NCI-H2227 treated with DMSO at 0.1 percent for 48 hours (cell line): ENCODE data around the gene SERPINB12.

Experiments used
- DNase-seq: peaks from one replicate; lab custom pipeline; 2025; lab: John Stamatoyannopoulos, UW

The SERPINB12 gene

DNA sequence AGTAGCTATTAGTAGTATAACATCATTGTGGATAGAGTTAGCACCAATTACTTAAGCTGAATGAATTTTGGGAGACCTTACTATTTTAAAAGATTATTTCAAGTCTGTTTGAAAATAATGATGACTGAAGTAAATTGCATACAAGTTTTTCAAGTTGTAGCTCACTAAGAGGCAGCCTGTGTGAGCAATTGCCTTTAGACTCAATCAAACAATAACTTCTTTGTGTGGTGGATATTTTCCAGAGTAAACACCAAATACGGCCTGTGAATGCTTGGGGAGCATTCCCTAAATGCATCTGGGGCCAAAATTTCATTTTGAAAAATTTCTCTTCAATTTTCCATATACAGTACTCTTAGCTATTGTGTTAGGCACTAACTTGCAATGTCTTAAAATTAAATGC, 7.9 kb downstream of the SERPINB12 start:
- DNase-seq = no peak

DNA sequence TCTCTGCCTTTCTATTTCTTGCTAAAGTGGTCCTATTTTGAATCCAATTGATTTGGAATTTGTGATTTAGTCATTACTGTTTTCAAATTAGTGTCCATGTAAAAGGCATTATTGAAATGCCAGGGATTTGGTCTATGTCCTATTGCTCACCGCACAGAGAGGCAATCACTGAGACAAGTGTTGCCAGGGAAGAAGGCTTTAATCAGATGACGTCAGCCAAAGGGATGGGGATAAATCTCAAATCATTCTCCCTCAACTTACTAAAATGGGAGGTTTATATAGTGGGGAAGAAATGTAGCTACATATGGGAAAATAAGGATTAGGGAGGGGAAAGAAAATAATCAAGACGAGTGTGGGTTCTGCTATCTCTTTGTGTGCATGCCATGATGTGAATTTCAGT, 9.6 kb downstream of the SERPINB12 start:
- DNase-seq = no peak

DNA sequence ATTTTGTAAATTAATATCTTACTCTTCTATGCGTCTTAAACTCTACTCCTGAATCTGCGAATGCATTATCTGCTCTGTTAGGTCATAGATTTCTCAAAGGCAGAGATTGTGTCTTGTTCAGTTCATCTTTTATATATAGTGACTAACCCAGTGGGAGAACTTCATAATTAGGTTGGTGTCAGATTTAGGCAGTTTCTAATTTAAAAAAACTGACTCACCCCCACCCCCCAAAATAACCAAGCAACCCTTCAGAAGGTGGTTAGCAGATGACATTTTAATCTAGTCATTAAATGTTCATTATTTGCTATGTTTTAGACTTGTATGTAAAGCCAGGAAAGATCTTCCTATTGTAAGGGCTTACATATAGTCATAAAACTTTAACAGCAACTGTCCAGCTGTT, 10.4 kb downstream of the SERPINB12 start:
- DNase-seq = no peak

DNA sequence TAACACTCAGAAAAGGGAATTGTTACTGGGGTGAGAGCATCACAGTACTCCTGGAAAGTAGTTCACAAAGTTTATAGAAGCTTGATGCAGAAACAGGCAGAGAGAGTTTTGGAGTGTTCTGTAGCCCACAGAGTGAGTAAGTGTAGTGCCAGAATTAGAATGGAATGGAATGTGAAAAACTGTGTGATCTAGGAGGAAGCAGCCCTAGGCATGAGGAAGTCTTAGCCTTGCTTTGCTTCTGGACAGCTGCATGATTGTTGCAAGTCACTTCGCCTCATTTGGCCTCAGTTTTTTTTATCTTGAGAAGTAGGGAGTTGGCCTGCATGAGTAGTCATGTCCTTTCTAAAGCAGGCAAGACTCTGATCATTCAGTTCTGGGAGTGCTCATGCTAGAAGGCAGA, 10.9 kb downstream of the SERPINB12 start:
- no peak for DNase-seq

DNA sequence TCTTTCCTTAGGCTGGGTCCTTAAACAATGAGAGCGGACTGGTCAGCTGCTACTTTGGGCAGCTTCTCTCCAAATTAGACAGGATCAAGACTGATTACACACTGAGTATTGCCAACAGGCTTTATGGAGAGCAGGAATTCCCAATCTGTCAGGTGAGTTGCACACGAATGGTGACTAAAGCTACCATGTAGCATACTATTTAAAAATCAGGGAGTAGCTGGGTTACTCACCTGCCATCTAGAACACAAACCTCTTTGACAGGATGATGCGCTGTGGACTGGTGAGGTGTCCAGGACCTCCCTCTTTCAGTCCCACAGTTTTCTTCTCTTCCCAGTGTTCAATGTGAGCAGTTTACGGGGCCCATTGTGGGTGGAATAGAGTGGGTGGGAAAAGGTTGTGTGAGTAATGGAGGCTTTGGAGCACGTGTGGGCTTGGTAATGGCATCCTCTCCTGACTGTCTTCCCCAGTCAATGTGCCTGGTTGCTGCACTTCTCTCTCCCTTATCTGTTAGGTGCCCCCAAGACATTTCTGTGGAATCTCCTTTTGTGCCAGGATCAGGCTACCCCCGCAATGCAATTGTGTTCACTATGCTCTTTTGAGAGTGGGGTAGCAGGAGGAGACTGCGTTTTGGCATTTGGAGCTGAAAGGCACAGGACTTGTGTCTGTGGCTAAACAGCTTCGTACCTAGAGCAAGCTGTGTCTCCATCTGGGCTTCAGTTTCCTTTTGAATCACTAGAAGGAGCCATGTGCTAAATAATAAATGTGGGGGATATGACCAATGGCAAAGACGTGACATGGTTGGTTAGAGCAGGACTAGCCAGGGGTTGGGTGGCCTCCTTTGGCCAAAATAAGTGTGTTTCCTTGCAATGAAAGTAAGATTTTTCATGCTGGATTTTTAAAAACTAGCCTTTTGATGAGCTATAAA, 17.7 kb downstream of the SERPINB12 start:
- DNase-seq = no peak

DNA sequence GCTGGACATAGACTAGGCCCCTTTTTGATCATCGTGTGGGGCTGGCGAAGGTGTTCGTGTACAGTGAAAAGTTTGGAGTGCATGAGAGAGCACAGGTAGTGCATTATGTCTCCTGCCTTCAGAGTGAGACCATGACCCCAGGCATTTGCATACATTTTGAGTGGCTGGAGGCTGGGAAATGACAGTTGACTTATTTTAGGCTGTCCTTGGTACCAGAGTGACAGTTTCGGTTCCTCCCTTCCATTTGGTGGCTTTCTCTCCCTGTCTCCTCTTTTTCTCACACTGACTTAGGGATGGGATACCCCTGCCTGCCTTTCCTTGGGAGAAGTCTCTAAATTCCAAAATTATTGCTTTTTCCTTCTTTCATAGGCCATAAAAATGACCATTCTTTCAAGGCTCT, 20.1 kb downstream of the SERPINB12 start:
- DNase-seq = no peak

DNA sequence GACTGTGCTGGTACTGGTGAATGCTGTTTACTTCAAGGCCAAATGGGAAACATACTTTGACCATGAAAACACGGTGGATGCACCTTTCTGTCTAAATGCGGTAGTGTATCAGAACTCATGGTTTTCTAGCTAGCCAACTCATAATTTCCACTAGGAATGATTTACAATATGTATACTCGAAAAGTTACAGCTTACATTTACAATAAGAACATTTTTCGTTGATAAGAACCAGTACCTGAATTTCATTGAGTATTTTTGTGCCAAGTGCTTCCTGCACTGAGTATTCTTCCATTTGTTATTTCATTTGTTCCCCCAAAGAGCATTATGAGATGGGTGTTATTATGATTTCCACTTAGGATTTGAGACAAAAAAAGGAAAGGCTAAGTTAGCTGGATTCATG, 21.9 kb downstream of the SERPINB12 start:
- no peak for DNase-seq

DNA sequence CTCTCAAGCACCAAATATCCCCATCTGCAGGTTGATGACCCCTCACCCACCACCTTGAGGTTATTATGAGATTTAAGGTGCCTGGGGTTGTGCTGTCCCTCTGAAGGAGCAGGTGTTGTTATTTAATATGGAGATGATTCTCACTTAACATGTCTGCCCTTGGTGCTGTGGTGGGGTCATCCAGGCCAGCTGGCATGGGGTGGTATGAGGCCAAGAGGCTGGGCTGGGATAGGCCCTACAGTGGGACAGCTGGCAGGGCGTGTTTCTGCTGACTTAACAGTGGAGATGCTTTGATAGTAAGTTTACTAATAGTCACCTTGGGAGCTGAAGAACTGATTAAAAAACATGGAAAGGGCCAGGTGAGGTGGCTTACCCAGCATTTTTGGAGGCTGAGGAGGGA, 22.4 kb downstream of the SERPINB12 start:
- DNase-seq = no peak

DNA sequence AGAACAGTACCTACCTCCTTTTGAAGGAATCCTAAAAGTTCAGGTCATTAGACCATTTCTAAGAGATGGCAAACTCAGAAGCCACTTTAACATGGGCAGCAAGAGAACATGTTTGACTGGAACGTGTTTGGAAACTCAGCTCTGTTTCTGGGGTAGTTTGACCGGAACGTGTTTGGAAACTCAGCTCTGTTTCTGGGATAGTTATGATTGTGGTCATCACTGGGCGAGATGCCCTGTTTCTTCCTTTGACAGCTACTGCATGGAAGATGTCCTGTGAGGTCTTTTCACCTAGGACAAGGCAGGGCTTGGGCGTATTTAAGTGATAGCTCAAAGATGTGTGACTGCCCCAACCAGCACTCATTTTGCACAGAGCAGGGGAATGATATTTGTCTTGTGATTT, 25.1 kb downstream of the SERPINB12 start:
- DNase-seq = no peak

DNA sequence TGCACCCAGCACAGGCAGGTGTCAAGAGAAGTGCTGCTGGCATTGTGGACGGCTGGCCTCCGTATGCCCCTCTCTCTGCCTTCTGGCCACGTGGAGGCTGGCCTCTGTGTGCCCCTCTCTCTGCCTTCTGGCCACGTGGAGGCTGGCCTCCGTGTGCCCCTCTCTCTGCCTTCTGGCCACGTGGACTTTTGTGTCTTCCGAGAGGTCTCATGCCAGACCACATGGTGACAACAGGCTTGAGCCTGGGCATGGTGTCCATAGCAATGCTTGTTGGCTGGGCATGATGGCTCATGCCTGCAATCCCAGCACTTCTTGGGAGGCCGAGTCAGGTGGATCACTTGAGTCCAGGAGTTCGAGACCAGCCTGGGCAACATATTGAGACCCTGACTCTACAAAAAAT, 25.7 kb downstream of the SERPINB12 start:
- DNase-seq = no peak

DNA sequence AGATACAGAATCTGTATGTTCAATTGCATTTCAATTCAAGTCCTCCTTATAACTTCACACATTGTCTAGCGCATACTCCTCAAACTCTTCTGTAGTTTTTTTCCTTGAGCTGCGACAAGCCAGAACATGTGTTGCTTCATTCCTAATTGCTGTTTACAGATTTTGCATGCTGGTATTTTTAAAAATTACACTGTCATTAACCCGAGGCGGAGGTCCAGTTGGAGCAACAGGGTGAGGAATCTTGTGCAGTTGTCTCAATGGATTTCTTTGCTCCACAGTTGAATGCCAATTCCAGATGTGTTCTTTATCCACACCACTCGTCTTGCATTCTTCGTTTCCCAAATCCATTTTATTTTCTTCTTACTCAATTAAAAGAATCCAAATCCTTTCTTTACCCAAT, 28.6 kb downstream of the SERPINB12 start:
- DNase-seq = no peak

DNA sequence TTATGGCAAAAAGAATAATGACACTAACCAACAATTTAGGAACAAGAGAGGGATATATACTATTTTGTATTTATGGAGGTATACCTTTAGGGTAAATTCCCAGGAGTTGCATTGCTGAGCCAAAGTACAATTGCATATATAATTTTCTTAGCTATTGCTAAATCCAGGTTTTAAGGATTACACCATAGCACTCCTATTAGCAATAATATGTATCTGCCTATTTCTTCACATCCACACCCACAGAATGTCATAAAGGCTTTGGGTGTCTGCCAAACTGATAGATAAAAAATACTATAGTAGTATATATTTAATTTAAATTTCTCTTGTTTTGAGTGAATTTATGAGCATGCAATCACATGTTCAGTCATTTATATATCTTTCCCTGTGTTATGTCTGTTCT, 33.5 kb downstream of the SERPINB12 start:
- DNase-seq = no peak

DNA sequence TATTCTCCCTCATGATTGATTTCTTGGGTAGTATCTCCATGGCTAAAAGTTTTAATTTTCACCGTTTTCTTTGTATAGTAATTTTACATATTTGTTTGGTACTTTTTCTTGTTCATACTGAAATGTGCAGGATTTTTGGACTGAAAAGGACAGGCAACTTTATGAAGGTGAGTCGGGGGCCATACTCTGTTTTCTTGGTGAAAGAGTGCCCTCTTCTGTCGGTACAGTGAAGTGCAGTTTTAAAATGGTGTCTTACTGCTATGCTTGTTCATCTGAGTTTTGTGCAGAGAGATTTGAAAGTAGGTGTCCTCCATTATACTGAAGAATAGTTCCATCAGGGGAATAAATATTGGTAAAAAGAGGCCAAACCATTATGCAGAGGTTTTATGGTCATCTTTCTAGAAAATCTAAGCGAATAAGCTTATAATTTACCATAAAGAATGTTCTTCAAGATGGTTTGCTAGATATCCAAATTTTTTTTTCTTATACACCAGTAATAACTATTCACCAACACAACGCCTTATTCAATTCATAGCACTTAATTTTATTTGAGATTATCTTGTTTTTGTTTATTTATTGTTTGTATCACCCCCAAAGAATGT, 36.3 kb downstream of the SERPINB12 start:
- peak; percentile 67 for DNase-seq

DNA sequence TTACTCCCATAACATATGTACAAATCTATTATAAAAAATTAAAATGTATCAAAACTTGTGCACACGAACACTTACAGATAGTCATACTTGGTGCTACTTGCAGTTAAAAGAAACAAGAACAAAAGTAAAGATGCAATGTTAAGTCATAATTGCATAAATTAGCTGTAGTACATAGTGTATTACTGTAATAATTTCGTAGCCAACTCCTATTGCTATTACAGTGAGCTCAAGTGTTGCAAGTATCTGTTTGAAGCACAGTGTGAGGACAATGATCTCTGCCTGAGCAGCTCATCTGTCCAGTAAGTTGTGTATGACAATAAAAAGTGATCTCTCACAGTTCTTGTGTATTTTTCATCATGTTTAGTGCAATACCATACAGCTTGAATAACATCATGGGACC, 37.4 kb downstream of the SERPINB12 start:
- no peak for DNase-seq

DNA sequence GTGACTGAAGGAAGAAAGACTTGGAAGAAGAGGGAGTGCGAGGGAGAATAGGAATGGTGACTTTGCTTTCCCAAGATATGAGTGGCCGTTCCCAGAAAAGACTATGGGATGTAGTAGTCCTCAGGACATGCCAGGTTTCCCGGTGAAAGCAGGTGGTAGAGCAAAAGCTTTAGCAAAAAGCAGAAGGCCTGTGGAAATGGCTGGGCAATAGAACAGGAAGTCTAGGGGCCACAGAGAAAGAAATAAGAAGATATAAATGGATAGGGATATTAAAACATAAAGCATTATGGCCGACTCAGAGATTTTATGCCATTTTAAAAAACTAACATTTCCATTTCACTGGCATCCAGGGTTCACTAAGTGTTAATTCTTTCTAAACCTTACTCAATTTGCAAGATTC, 43.8 kb downstream of the SERPINB12 start:
- no peak for DNase-seq

DNA sequence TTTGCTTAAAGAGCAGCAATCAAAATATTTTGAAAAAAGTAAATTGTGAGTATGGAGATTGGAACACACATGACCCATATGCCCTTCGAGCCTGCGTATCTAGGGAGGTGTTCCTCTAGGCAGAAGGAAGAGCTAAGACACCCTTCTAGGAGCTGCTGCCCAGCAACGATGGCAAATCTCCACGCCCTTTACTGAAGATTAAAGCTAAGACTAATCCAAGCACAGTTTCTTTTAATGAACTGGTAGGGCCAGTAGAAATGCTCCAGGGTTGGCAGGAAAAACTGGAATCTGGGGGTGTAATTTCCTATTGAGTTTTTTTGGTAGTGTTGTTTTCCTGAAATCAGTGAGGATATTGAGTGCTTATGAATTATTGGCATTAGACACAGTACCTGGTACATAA, 44.3 kb downstream of the SERPINB12 start:
- no peak for DNase-seq

DNA sequence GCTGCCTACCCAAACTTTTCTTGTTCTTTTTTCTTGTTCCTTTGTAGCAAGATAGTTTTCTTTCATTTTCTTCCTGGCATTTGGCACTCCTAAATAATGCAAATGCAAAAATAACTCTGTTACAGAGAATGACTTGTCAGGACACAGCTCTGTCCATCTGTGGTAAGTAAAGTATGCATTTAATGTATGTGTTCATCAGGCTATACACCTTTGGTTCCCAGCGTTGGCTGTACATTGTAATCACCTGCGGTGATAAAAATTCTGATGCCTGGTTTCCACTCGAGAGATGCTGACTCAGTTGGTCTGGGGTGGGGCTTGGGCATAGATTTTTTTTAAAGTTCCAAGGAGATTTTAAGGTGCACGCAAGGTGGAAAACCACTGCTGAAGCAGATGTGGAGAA, 44.8 kb downstream of the SERPINB12 start, which contains the start of gene SERPINB13:
Gene SERPINB13, plus strand, starts transcription at position 378 of the 400 bp plus-strand sequence. CDS start 1,325 bp downstream, outside the sequence.
- DNase-seq = no peak

DNA sequence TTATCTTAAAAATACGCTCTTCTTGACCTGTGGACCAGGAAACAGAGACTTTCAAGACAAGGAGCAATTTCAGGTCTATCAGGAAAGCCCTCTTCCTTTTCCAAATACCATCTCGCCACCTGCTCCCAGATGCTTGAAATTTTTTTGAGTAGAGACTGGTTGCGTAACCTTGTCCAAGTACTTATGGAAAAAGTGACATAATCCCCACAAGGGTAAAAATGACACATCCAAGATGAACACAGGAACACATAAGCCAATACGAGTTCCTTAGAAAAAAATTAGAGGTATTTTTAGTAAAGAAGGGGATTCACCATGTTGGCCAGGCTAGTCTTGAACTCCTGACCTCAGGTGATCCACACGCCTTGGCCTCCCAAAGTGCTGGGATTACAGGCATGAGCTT, 46.7 kb downstream of the SERPINB12 start:
- no peak for DNase-seq

DNA sequence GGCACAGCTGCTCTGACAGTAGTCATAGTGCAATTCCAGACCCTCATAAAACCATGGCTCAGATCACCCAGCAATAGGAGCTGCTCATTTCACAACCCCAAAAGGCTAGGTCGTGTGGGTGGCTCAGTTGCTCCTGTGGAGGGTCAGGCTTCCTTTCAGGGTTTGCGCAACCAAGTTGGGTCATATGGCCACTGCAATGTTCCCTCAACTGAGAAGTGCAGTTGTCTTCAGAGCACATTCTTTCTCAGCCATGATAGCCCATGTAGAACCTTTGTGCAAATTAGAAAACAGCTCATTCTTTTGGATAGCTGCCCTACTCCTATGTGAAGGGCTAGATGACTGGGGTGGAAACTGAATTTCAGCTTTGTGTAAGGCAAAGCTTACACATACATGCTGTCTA, 48.2 kb downstream of the SERPINB12 start:
- DNase-seq = no peak

DNA sequence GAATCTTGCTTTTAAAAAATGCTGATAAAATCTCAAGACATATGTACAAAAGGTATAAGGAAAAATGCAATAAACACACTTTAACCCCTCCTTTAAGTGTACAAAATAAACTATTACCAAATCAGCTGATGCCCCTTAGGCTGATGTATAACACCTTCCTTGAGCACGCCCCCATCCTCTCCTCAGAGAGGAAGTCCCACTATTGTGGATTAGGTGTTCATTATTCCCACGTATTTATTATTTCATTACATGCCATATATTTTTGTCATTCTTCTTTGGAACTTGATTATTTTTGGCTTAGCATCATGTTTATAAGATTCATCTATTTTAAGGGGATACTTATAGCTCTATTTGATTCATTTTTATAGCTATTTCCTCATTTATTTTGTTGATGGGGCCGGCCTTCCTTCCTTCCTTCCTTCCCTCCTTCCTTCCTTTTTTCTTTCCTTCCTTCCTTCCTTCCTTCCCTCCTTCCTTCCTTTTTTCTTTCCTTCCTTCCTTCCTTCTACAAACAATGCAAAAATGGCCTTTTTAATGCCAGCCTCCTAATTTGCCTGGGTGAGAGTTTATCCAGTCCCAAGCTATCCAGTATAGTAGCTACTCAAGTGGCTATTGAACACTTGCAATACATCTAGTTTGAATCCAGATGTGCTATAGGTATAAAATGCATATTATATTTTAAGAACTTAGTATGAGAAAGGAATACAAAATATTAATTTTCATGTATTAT, 49.0 kb downstream of the SERPINB12 start:
- no peak for DNase-seq

DNA sequence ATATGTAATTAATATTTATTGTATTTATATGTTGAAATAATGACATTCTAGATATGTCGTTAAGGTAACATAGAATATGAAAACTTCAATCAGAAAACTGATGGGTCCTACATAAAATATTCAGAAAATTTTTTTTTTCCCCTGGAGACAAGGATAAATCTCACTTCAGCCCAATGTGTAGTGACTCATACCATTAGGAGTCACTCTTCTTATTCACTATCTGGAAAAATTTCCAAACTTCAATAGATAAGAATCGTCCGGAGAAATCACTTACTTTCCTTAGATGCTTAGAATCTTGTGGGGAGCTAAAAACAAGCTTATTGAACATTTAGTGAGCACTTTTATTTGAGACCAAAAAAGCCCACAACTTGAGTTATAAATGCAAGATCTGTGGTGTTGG, 49.6 kb downstream of the SERPINB12 start:
- DNase-seq = no peak

DNA sequence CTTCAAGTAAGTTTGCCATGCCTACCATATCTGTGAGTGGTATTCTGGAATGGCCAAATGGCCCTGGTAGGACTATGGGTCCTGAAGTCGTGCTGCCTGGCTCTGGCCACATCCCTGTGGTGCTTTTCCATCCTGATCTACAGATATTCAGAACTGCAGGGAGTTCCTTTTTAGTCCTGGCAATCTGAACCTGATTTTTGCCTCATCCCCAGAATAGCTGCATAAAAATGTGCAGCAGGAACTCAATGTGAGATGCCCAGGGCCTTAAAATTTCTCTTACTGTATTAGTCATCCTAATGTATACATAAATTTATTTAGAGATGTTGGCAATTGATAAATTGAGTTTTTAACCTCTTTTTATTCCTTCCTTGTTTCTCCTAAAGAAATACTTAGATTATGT, 50.3 kb downstream of the SERPINB12 start:
- DNase-seq = no peak

DNA sequence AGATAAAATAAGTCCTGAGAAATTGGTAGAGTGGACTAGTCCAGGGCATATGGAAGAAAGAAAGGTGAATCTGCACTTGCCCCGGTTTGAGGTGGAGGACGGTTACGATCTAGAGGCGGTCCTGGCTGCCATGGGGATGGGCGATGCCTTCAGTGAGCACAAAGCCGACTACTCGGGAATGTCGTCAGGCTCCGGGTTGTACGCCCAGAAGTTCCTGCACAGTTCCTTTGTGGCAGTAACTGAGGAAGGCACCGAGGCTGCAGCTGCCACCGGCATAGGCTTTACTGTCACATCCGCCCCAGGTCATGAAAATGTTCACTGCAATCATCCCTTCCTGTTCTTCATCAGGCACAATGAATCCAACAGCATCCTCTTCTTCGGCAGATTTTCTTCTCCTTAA, 54.8 kb downstream of the SERPINB12 start:
- DNase-seq = no peak
